EL (cell line): ENCODE results near the gene GPATCH2L.

Experiments
- DNase-seq: peaks from one replicate; pipeline ENCODE4 v3.0.0-alpha.2; 2016

Gene GPATCH2L

GRCh38 chr14:76151398-76152332 lies at the start of gene GPATCH2L:
Gene GPATCH2L, plus strand, starts transcription at chr14:76151922. Its CDS starts 2,442 bp downstream, at chr14:76154364.
- DNase-seq = peak; percentile 92

GRCh38 chr14:76104802-76105355 lies 46.8 kb upstream of the GPATCH2L start:
- no peak for DNase-seq

- DNase-seq = no peak
Observed at GRCh38 chr14:76106188-76106587, 45.5 kb upstream of the GPATCH2L start.

GRCh38 chr14:76109087-76109880 lies 42.4 kb upstream of the GPATCH2L start:
- peak; percentile 11 for DNase-seq

- no peak for DNase-seq
Observed at GRCh38 chr14:76112889-76113624, 38.7 kb upstream of the GPATCH2L start.

GRCh38 chr14:76113691-76114090 lies 38.0 kb upstream of the GPATCH2L start:
- no peak for DNase-seq

GRCh38 chr14:76115010-76115422 lies 36.7 kb upstream of the GPATCH2L start:
- DNase-seq = no peak

GRCh38 chr14:76117789-76118484 lies 33.8 kb upstream of the GPATCH2L start:
- no peak for DNase-seq

GRCh38 chr14:76118594-76118993 lies 33.1 kb upstream of the GPATCH2L start:
- DNase-seq = no peak

GRCh38 chr14:76121089-76121748 lies 30.5 kb upstream of the GPATCH2L start:
- no peak for DNase-seq

GRCh38 chr14:76123426-76124225 lies 28.1 kb upstream of the GPATCH2L start:
- no peak for DNase-seq

GRCh38 chr14:76125511-76125910 lies 26.2 kb upstream of the GPATCH2L start:
- DNase-seq = no peak

- DNase-seq = no peak
Observed at GRCh38 chr14:76126076-76126475, 25.6 kb upstream of the GPATCH2L start.

- no peak for DNase-seq
Observed at GRCh38 chr14:76129851-76130576, 21.7 kb upstream of the GPATCH2L start.

GRCh38 chr14:76131071-76131965 lies 20.4 kb upstream of the GPATCH2L start:
- no peak for DNase-seq

GRCh38 chr14:76133103-76133502 lies 18.6 kb upstream of the GPATCH2L start:
- peak; percentile 13 for DNase-seq

GRCh38 chr14:76134231-76134630 lies 17.5 kb upstream of the GPATCH2L start:
- DNase-seq = no peak

- DNase-seq = no peak
Observed at GRCh38 chr14:76135722-76136121, 16.0 kb upstream of the GPATCH2L start.
